Measurements from ENCODE around the gene USP3. TPM values are rescaled to one million over a fixed set of nuclear protein-coding genes. Genes with fewer than 3 reads are reported as not detected.

USP3 gene
- total RNA-seq, 1 donor from 2014 or later = 16.2 TPM

DNA sequence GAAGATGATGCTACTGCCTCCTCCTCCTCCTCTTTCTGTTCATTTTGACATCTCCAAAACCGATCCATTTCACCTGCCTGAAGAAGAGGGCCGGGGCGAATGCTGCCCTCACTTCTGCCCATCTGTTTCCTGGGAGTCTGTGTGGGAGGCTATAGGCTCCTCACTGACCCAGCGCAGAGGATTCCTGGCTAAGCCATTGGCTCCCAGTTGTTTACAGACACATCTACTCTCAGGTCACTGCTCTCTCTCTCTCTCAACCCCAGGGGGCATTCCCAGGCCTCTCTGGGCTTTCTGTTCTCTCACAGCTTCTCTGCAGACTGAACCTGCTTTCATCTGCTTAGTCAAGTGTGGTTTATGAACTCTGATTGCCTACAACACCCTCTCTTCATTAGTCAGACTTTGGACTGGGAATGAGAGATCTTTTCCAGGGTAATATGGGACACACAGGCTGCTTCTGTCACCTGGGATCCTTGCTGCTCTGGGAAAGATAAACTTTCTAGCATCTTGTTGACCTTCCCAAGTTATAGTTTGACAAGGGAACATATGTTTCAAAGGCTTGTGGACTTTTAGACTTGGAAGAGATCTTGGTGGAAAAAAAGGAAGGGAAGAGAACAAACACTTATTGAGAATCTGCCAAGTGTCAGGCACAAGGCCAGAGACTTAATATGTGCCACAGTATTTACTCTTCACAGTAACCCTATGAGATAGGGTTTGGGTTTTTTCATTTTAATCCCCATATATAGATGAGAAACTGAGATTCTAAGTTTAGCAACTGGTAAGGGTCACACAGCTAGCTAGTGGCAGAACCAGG is 30.2 kb upstream of the USP3 start:
- DNase-seq (ENCODE audit: low spot score) = peak; percentile 61
- intact Hi-C loops (cut with DNase I) = no loop called here

DNA sequence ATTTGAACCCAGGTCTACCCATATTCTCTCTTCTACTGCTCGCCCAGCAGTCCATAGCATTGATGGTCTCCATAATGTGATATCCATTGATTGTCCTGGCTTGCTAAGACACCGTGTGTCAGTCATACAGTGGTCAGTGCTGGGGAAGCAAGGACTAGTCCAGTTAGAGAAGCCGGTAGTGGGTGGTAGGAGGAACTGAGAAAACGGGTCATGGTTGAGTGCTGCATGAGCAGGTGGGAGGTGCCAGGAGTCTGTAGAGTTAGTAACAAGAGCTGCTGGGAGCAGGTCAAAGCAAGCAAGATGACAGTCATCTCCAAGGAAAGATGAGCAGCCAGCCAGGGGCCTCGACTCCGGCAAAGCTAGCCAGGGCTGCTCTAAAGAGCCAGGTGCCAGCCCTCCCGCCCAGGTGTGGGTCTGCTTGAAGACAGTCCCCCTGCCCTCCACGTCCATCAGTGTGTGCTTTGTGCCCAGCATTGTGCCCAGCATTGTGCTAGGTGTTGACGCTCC is 29.5 kb upstream of the USP3 start:
- DNase-seq (ENCODE audit: low spot score) = peak; percentile 63
- intact Hi-C loops (cut with DNase I) = no loop called here

DNA sequence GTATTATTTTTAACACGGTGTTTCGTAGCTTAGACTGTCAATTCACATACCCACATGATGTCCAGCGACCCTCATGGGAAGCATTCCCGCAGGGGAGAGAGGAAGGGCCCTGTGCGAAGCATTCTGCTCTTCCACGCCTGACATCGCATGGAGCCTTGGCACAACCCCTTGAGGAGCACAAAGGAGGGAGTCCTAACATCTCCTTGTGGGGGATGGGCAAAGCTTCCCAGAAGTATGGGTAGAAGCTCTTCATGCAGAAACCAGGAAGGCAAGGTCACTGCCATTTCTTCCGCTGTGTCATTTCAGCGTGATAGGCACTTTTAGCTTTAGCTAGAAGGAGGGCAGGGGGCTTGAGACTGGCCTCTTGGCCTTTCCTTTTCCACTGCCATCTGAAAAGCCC is 28.7 kb upstream of the USP3 start:
- intact Hi-C loops (cut with DNase I) = no loop called here
- peak; percentile 15 for DNase-seq (ENCODE audit: low spot score)

DNA sequence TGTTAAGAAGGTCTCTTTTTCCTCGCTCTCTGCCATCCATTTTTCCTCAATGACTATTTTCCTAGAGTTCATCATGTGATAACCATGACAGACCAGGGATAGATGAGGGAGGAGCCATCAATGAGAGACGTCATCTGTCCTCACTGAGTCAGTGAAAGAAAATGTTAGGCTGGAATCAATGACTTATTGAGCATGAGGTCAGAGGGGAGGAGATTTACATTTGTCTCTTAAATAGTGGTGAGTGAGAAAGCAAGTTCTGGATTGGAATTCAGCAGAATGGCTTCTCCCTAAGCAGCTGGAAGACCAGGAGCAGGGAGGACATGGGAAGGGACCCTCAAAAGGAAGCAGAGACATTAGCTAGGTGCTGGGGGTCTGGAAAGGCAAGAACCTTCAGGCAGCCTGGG is 28.2 kb upstream of the USP3 start:
- DNase-seq (ENCODE audit: low spot score) = no peak
- intact Hi-C loops (cut with DNase I) = no loop called here

DNA sequence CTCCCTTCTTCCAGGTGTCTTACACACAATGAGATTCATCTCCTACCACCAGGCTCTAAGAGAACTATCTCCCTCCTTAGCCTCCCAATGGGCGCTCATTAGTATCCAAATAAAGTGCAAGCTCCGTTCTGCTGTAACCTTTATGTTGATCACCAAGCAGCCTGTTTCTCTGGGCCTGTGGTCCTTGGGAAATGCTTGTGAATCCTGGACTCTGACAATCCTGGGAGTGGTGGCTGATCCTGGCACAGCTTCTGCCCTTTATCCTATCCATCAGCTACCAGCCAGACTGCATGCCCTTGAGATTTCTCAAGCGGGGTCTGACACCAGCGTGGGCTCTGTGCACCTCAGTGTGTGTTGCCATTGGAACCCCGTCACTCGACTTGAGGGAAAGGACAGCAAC is 26.1 kb upstream of the USP3 start:
- DNase-seq (ENCODE audit: low spot score) = peak; percentile 41
- intact Hi-C loops (cut with DNase I) = no loop called here

DNA sequence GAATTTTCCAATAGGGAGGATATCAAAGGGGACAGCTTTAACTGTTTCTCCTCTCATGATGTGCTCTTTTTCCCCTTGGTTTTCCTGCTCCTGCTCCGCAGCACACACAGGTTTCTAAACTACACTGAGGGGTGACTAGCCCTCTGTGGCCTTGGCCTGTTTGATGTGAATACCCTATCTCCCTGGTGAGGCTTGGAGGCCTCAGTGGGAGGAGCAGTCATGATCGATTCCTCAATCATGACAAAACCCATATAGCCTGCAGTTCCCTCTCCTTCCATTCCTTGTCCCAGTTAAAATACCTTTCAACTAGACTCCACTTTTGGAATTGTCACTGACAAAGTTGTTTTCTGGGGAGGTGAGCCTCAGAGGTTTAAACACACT is 24.0 kb upstream of the USP3 start:
- peak; percentile 1 for DNase-seq (ENCODE audit: low spot score)
- intact Hi-C loops (cut with DNase I) = no loop called here

DNA sequence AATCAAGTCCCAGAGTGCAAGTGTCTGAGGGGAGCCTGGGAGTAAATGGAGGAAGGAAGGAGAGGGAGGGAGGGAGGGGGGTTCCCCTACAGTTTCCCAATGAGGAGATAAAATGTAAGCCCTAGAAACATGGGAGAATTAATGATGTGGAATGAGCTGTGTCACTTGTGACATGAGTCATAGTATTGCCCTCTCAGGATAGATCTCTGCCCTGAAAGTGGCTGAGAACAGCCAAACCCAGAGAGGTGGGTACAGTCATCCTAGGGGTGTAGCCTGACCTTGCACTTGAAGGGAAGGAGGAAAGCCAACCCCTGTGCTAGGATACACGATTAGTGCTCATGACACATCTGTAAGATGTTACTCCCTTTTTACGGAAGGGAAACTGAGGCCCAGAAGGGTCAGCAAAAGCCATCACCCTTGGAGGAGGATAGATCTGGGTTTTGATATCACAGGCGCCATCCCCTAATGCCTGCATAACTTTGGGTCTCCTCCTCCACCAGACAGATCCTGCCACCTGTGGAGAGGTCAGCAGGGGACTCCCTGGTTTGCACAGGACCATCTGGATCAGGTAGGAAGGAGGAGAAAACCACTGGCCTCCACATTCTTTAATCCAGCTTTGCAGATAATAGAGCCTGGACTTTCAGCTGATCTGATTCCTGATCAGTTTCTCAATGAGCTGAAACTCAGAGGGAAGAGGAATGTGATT is 23.1 kb upstream of the USP3 start:
- intact Hi-C loops (cut with DNase I) = no loop called here
- peak; percentile 2 for DNase-seq (ENCODE audit: low spot score)

DNA sequence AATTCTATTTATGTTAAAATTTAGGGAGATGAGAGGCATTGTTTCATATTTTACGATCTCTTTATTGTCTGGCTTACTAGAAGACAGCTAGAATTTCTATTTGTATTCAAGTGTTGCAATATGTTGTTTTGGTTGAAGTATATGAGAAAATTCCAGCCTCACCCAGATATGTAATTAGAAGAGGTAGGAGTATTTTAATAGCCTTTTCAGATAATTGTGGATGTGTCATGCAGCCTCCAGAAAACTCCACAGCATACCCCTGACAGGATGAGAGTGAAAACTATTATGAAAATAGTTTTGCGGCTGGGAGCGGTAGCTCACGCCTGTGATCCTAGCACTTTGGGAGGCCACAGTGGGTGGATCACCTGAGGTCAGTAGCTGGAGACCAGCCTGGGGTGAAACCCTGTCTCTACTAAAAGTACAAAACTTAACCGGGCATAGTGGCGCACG is 21.5 kb upstream of the USP3 start:
- intact Hi-C loops (cut with DNase I) = no loop called here
- peak; percentile 17 for DNase-seq (ENCODE audit: low spot score)

DNA sequence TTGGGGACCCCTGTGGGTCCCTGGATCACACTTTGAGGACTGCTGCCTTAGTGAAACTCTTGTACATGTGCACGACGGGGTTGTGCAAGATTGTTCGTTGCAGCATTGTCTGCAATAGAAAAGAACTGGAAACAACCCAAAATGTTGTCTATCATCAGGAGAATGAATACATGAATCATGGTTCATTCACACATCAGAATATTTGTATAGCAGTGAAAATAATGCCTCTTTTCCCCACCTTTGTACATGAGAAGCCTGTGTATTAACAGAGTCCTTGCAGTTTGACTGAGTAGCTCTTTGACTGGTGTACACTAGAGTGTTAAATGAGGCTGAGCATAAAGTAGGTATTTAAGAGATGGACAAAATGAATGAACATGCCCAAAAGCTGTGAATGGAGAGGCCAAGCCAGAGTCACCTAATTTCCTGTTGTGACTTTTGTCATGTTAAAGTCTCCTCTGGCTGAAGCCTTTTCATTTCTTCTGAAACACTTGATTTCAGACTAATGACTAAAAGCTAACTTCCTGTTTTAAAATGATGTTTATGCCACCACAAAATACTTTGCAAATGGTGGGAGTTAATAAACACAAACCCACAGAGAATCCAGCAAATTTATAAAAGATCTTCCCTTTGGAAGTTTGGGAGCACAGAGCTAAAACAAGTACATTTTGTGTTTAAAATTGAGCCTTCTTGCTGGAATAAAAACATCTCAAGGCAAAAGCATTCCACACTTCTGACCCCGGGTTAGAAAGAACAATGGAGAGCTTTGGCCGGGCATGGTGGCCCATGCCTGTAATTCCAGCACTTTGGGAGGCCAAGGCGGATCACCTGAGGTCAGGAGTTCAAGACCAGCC is 20.6 kb upstream of the USP3 start:
- intact Hi-C loops (cut with DNase I) = no loop called here
- DNase-seq (ENCODE audit: low spot score) = peak; percentile 19

DNA sequence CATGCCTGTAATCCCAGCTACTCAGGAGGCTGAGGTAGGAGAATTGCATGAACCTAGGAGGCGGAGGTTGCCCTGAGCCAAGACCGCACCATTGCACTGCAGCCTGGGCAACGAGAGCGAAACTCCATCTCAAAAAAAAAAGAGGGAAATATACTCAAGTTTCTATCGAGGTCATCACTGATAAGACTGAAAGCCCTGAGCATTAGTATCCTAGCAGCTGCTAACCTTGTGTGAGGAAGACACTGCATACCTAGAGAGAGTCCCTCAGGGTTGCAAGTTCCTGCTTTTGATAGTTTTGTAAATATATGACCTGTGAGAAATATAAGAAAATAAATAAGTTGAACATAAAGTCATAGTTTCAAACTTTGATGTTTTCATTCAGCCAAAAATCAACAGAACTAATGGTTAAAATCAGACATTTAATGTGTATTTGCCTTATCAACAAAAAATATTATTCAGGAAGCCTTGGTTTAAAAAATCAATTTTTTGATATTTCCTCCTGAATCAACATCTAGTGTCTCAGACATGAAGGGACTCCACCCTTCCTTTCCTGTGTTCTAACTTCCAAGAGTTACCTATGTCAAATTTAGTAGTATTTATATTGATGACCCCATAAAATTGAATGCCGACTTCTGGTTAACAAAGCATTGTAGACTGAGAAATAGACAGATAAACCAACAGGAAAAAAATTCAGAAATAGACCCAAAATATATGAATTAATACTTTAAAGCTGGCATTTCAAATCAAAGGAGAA is 19.8 kb upstream of the USP3 start:
- intact Hi-C loops (cut with DNase I) = loop anchor here (5.0 kb wide), 1 partner anchor 118 kb away; no protein-coding TSS in a partner anchor
- peak; percentile 44 for DNase-seq (ENCODE audit: low spot score)

DNA sequence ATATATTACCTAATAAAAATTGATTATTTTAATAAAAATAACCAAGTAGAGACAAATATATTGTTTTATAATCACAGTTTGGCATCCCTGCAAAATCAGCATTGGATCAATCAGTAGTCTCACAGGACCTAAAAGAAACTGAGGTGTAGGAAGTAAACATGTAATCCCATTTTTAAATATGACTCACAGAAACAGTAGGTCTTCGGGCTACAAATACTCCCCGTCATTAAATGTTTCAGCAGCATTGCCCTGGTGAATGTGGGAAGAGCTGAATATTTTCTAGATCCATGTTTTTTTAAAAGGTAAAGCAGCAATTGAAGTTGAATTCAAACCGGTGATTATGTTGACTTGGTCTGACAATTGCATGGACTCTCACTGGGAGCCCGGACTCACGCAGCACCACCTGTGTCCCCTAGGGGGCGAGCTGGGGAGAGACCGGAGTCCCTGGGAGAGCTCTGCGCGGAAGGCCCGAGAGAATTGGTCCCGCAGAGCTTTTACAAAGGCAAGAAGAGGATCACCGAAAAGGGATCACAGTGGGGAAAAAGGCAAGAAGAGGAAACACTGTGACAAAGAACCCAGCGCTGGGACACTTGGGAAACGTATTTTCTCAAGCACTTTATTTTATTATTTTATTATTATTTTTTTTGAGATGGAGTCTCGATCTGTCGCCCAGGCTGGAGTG is 17.2 kb upstream of the USP3 start:
- peak; percentile 95 for DNase-seq (ENCODE audit: low spot score)
- intact Hi-C loops (cut with DNase I) = loop anchor here (5.0 kb wide), 1 partner anchor 115 kb away; no protein-coding TSS in a partner anchor

DNA sequence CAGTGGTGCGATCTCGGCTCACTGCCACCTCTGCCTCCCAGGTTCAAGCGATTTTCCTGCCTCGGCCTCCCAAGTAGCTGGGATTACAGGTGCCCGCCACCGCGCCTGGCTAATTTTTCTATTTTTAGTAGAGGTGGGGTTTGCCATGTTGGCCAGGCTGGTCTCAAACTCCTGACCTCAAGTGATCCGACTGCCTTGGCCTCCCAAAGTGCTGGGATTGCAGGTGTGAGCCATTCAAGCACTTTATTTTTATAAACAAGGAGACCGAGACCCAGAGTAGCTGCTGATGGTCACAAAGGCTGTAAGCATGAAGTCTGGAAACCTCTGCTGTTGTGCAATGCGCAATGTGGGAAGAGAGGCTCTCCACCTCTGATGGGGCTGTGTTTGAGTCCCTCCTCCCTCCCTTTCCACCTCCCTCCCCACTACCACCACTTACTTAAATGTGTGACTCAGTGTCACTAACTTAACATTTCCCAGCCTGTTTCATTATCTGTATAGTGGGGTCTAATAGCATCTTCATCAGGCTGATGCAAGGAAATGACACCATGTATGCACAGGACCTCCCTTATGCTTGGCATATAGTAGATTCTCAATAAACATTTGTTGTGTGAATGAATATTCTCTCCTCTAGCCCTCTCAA is 16.5 kb upstream of the USP3 start:
- intact Hi-C loops (cut with DNase I) = loop anchor here (5.0 kb wide), 1 partner anchor 114 kb away; no protein-coding TSS in a partner anchor
- peak; percentile 69 for DNase-seq (ENCODE audit: low spot score)

DNA sequence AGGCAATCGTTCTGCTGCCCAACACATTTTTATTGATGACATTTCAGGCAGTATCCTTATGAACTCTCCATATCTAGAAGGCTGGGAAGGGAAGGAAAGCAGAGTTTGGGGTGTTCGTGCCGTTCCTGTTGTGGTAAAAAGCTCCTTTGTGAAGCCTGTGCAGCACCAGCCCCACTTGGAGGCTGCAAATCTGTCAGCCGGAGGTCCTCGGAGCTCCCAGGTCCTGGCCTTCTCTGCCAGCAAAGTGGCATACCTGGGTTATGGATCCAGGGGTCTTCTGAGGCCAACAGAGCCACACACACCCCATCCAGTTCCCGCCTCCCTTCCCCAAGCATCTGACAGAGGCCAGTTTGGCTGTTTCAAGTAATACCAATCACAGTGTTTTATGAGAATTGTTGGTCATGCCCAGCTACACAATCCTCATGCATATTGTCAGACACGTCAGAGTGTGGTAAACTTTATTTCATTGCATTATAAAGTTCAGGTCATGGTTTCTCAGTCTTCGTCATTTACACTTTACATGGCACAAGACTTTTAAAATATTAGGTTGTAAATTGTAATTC is 15.9 kb upstream of the USP3 start:
- peak; percentile 56 for DNase-seq (ENCODE audit: low spot score)
- intact Hi-C loops (cut with DNase I) = loop anchor here (5.0 kb wide), 1 partner anchor 114 kb away; no protein-coding TSS in a partner anchor

DNA sequence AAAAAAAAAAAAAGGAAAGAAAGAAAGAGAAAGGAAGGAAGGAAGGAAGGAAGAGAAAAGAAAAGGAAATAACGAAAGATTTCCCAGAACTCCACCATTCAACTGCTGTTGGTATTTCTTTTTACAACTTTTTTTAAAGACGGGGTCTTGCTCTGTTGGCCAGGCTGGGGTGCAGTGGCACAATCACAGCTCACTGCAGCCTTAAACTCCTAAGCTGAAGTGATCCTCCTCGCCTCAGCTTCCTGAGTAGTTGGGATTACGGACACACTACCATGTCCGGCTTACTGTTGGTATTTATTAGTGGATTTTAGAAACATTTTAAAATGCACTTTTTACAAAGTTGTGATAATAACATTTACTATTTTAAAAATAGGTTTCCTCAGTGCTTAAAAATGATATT is 15.0 kb upstream of the USP3 start:
- DNase-seq (ENCODE audit: low spot score) = no peak
- intact Hi-C loops (cut with DNase I) = loop anchor here (5.0 kb wide), 1 partner anchor 113 kb away; no protein-coding TSS in a partner anchor

DNA sequence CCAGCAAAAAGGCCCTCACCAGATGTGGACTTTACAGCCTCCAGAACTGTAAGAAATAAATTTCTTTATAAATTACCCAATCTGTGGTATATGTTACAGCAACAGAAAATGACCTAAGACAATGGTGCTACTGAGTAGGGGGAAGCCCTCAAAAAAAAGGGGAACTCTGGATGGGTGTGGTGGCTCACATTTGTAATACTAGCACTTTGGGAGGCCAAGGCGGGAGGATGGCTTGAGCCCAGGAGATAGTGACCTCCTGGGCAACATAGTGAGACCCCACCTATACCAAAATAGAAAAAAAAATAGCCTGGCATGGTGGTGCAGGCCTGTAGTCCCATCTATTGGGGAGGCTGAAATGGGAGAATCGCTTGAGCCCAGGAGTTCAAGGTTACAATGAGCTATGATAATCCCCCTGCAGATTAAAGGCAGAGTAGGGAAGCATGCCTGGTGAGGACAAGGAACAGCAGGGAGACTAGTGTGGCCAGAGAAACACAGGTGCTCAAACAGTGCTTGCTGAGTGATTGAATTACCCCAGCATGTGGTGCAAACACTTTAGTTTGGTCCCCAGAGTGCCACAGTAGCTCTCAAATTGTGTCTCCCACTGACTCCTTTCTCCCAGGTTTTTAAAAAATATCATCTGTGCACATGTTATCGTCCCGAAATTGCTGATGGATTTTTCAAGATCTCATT is 13.9 kb upstream of the USP3 start:
- peak; percentile 75 for DNase-seq (ENCODE audit: low spot score)
- intact Hi-C loops (cut with DNase I) = no loop called here

DNA sequence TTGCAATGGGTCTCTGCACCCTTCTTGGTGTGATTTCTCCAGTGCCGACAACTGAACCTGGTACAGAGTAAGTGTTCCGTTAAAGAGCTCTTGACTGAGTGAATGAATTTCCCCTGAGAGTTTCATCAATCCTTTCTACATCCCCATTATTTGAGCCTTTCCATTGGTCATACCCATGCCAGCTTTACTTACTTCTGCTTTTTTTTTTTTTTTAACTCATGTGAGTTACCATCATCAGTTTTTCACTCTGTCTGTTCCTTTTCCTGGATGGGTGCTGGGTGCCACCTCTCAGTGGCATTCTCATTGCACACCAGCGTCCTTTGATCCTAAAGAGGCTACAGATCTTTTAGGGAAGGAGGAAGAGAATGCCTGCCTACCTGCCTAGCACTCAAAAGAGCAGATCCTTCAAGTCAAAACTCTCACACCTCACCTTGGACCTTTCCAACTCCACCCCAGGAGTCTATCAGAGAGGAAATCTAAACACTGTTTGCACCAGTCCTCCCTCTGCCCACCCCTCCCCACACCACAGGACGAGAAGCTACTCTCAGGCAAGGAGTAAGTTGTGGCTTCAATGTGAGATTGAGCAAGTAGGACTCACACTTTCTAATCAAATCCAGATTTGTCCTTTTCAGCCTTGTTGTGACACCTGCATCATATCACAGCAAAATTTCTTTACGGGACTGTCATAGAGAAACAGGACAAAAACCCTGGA is 13.1 kb upstream of the USP3 start:
- DNase-seq (ENCODE audit: low spot score) = peak; percentile 75

More for the DNA sequence above, 13.1 kb upstream of the USP3 start:
- intact Hi-C loops (cut with DNase I) = no loop called here
